Endothelial cell of umbilical vein (primary cell): Measurements from ENCODE around the gene CMC2. TPM values are rescaled to one million over a fixed set of nuclear protein-coding genes. Genes with fewer than 3 reads are reported as not detected.

Experiments used
- BruUV-seq: library from RNA; stranded (reverse); fragments of 400-500 nt; replicated peaks from 2 replicates; lab custom pipeline; 2021; lab: Mats Ljungman, UMichigan
- CTCF ChIA-PET: fragments of 300-600, 350-600 bp; sonication (Branson Sonifier 250); formaldehyde crosslinking; loops from one replicate; lab custom pipeline; 2021; ENCODE audit warnings: antibody characterized with exemption, inconsistent platforms; lab: Charles Lee
- POLR2A ChIA-PET: fragments of 300-600, 350-600 bp; sonication (Branson Sonifier 250); formaldehyde crosslinking; loops from one replicate; lab custom pipeline; 2021; ENCODE audit warnings: antibody characterized with exemption, inconsistent platforms; lab: Charles Lee
- DNase-seq: peaks from one replicate; pipeline ENCODE4 v3.0.0-alpha.2; 2011; ENCODE audit warnings: low read depth, low spot score
- FAIRE-seq: peaks from 2 replicates; lab custom pipeline; 2011; peaks lifted over from hg19 to GRCh38; lab: Jason Lieb, UNC
- H2AFZ ChIP-seq: 2 replicates; pipeline ENCODE4 v1.6.0; 2012; ENCODE audit warnings: low read depth, low read length, control low read depth, inconsistent platforms
- H3K27ac ChIP-seq: 2 replicates; pipeline ENCODE4 v1.5.1; 2011; ENCODE audit warnings: low read depth, mild to moderate bottlenecking, control low read depth, low read length, moderate library complexity; ENCODE audit not compliant: insufficient read depth
- H3K27me3 ChIP-seq, 2 experiments: 2 replicates each; pipeline versions ENCODE4 v1.6.0 to v1.6.1; 2011; ENCODE audit warnings: low read length in 2 of 2, mixed read lengths in 1 of 2; ENCODE audit not compliant: control insufficient read depth in 2 of 2, insufficient read depth in 2 of 2
- H3K36me3 ChIP-seq, 2 experiments: 2 replicates in 1 of 2; 3 replicates in 1 of 2; pipeline ENCODE4 v1.5.1; 2011; ENCODE audit warnings: low read length in 2 of 2, mild to moderate bottlenecking in 1 of 2, moderate library complexity in 1 of 2; ENCODE audit not compliant: control insufficient read depth in 2 of 2, insufficient read depth in 2 of 2; ENCODE audit errors: extremely low read depth in 1 of 2
- H3K4me1 ChIP-seq: 3 replicates; pipeline ENCODE4 v1.5.1; 2011; ENCODE audit warnings: mild to moderate bottlenecking, low read length; ENCODE audit not compliant: control insufficient read depth, insufficient read depth; ENCODE audit errors: extremely low read depth
- H3K4me2 ChIP-seq: 2 replicates; pipeline ENCODE4 v1.6.1; 2011; ENCODE audit warnings: low read length, control low read depth, mixed read lengths; ENCODE audit not compliant: insufficient read depth
- H3K4me3 ChIP-seq, 3 experiments: fragments of 200-600 bp in 1 of 3; sonication (generic), shearing (Covaris generic) in 1 of 3; replicated peaks in 1 of 3; 2 replicates each; pipeline ENCODE4 v1.5.1; 2011 to 2016; ENCODE audit warnings: control low read depth in 3 of 3, low read length in 3 of 3, mild to moderate bottlenecking in 2 of 3, inconsistent platforms in 1 of 3, low read depth in 1 of 3, moderate library complexity in 1 of 3; ENCODE audit not compliant: insufficient read depth in 1 of 3
- H3K79me2 ChIP-seq: 2 replicates; pipeline ENCODE4 v1.6.0; 2012; ENCODE audit warnings: low read length, inconsistent platforms; ENCODE audit not compliant: control insufficient read depth, insufficient read depth
- H3K9ac ChIP-seq: replicated peaks from 2 replicates; pipeline ENCODE3; 2011; ENCODE audit warnings: low read length, control low read depth; ENCODE audit not compliant: insufficient read depth; ENCODE audit errors: extremely low read depth
- H3K9me1 ChIP-seq: replicated peaks from 3 replicates; pipeline ENCODE4 v1.6.0; 2011; ENCODE audit warnings: mild to moderate bottlenecking, low read length; ENCODE audit not compliant: control insufficient read depth, insufficient read depth; ENCODE audit errors: extremely low read depth
- H3K9me3 ChIP-seq: replicated peaks from 2 replicates; pipeline ENCODE4 v1.5.1; 2012; ENCODE audit warnings: low read length, inconsistent platforms; ENCODE audit not compliant: control insufficient read depth, insufficient read depth
- H4K20me1 ChIP-seq: replicated peaks from 2 replicates; pipeline ENCODE3; 2011; ENCODE audit warnings: mild to moderate bottlenecking, low read length; ENCODE audit not compliant: control insufficient read depth, insufficient read depth; ENCODE audit errors: extremely low read depth
- EZH2 ChIP-seq: IDR thresholded peaks from 2 replicates; pipeline ENCODE4 v1.6.1; 2012; ENCODE audit warnings: borderline replicate concordance, low read depth, mild to moderate bottlenecking, moderate library complexity, low read length, inconsistent platforms; ENCODE audit not compliant: severe bottlenecking
- FOS ChIP-seq: IDR thresholded peaks from 2 replicates; pipeline ENCODE4 v1.6.1; 2011; ENCODE audit warnings: mild to moderate bottlenecking, low read length, moderate library complexity, borderline replicate concordance; ENCODE audit not compliant: insufficient read depth
- GATA2 ChIP-seq: IDR thresholded peaks from 2 replicates; pipeline ENCODE4 v1.7.0; 2011; ENCODE audit warnings: low read depth, mild to moderate bottlenecking, moderate library complexity, mixed read lengths, low read length; ENCODE audit not compliant: insufficient read length, insufficient read depth
- JUN ChIP-seq: IDR thresholded peaks from 2 replicates; pipeline ENCODE4 v1.6.1; 2011; ENCODE audit warnings: borderline replicate concordance, low read depth; ENCODE audit not compliant: insufficient read length, insufficient read depth
- MYC ChIP-seq: IDR thresholded peaks from one replicate; pipeline ENCODE4 v1.6.1; 2011; ENCODE audit warnings: mild to moderate bottlenecking, low read depth, low read length
- POLR2A ChIP-seq: IDR thresholded peaks from 2 replicates; pipeline ENCODE4 v1.6.1; 2012; ENCODE audit warnings: low read depth, mild to moderate bottlenecking, control low read depth, low read length
- POLR2AphosphoS5 ChIP-seq: IDR thresholded peaks from 2 replicates; pipeline ENCODE4 v1.6.1; 2012; ENCODE audit warnings: low read depth, mild to moderate bottlenecking, control low read depth, low read length, moderate library complexity; ENCODE audit not compliant: insufficient read depth
- dilution Hi-C: fragments of 300-500 bp; cut with MboI; formaldehyde crosslinking; loops from one replicate; pipeline ENCODE4 v1.15.0; 2019; ENCODE audit warnings: low sequenced_read_pairs; ENCODE audit not compliant: extremely low pct_ligation_motif_present
- intact Hi-C: fragments of 100-400 bp; cut with micrococcal nuclease; formaldehyde crosslinking; loops from one replicate; pipeline ENCODE4 v1.10.0; 2022
- polyA plus RNA-seq, 4 experiments: library from polyadenylated mRNA; depleted of rRNA in 3 of 4; stranded (reverse) in 3 of 4; unstranded in 1 of 4; fragments of >200 nt; gene quantifications; 2 replicates each; pipeline versions ENCODE4 v1.2.1 to v1.2.3, GENCODE V29; 2011 to 2012; ENCODE audit warnings: missing spikeins in 1 of 4
- total RNA-seq: library from RNA; stranded (reverse); gene quantifications from 2 replicates; pipeline ENCODE4 v1.2.3, GENCODE V29; 2021
- TF ChIP-seq, protein P1 (sequence below): IDR thresholded peaks from 2 replicates; pipeline ENCODE4 v1.6.1; 2011; ENCODE audit not compliant: insufficient read depth, insufficient read length
- TF ChIP-seq, protein P2 (sequence below), 2 donors: IDR thresholded peaks; 1 replicate in 1 of 2; 2 replicates in 1 of 2; pipeline ENCODE4 v1.5.1; 2011; ENCODE audit warnings: low read length in 2 of 2, mild to moderate bottlenecking in 2 of 2, moderate library complexity in 2 of 2, control low read depth in 1 of 2, inconsistent platforms in 1 of 2, low read depth in 1 of 2; ENCODE audit not compliant: insufficient read depth in 1 of 2; ENCODE audit errors: extremely low read depth in 1 of 2

The CMC2 gene
- total and polyA plus RNA-seq, 2 donors (not counting 3 experiments of a cell fraction or from before 2014, with no cell fraction given) = 97.8 to 216 TPM

DNA sequence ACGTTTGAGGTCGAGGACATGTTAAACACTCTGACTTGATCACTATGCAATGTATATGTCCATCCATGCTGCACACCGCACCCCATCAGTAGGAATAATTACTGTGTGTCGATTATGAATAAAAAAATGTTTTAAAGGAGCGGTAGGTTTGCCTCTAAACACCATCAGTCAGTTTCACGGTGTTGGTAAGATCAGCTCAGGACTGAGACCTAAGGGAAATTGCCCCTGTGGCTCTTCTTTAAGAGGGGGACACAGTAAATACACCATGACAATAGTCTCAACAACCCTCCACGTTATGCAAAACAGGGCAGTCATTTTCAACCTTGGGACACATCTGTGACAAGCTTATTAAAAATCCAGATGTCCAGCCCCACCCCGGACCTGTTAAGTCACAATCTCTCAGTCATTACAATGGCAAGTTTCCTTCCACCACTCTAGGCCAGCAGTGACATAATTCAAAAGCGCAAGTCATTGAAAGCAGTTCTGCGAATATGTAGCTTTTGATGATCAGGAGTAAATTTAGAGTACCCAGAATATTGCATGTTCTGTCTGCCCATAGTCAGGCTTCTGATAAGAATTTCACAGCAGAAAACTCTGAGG, 30.2 kb upstream of the CMC2 start:
- Histone ChIP-seq H4K20me1 (no peaks in the 10 kb centered on the region), H3K36me3 (peaks cover 0 to 9% of the 10 kb centered on the region in 2 experiments), H3K4me1 (peaks cover 11% of the 10 kb centered on the region), H3K9me3 (no peaks in the 10 kb centered on the region), H3K4me3 (peak overlapping the region; percentile 61 to 69 (median 69)), H3K9me1 (no peaks in the 10 kb centered on the region), H3K4me2 (peak overlapping the region; percentile 81), H3K9ac (peak overlapping the region; percentile 84), H2AFZ (no peak overlapping the region), H3K79me2 (peaks cover 31% of the 10 kb centered on the region), H3K27me3 (no peaks in the 10 kb centered on the region), H3K27ac (peak overlapping the region; percentile 61)
- TF ChIP-seq, protein P1, sequence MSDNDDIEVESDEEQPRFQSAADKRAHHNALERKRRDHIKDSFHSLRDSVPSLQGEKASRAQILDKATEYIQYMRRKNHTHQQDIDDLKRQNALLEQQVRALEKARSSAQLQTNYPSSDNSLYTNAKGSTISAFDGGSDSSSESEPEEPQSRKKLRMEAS = no peak
- no peak for TF ChIP-seq JUN
- no peak for TF ChIP-seq GATA2
- TF ChIP-seq FOS = no peak
- no peak for TF ChIP-seq EZH2
- TF ChIP-seq, protein P2, sequence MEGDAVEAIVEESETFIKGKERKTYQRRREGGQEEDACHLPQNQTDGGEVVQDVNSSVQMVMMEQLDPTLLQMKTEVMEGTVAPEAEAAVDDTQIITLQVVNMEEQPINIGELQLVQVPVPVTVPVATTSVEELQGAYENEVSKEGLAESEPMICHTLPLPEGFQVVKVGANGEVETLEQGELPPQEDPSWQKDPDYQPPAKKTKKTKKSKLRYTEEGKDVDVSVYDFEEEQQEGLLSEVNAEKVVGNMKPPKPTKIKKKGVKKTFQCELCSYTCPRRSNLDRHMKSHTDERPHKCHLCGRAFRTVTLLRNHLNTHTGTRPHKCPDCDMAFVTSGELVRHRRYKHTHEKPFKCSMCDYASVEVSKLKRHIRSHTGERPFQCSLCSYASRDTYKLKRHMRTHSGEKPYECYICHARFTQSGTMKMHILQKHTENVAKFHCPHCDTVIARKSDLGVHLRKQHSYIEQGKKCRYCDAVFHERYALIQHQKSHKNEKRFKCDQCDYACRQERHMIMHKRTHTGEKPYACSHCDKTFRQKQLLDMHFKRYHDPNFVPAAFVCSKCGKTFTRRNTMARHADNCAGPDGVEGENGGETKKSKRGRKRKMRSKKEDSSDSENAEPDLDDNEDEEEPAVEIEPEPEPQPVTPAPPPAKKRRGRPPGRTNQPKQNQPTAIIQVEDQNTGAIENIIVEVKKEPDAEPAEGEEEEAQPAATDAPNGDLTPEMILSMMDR (IDR thresholded peaks at IDR 0.05; ENCODE audit: extremely low read depth in 1 of 2, insufficient read depth in 1 of 2, low read depth in 1 of 2, low read length in 2 of 2) = no peak
- no peak for TF ChIP-seq MYC
- TF ChIP-seq POLR2A = no peak
- TF ChIP-seq POLR2AphosphoS5 = no peak
- ChIA-PET CTCF (interaction anchor here (0.8 to 5.3 kb wide), 18 partner anchors 9 to 704 kb away, joined by 3 to 36 read pairs (median 6); partner anchors contain the start of gene C16orf46), POLR2A (no interaction called here)
- intact Hi-C loops (loop anchor here (1.0 to 5.0 kb wide), 2 partner anchors 59 to 160 kb away; partner anchors contain the start of gene GCSH), dilution Hi-C loops (no loop called here)
- FAIRE-seq (peak; percentile 77), DNase-seq (peak; percentile 23)
- BruUV-seq = TSS peak; percentile 33
